Measurements from ENCODE around the gene KMT5B.

DNA sequence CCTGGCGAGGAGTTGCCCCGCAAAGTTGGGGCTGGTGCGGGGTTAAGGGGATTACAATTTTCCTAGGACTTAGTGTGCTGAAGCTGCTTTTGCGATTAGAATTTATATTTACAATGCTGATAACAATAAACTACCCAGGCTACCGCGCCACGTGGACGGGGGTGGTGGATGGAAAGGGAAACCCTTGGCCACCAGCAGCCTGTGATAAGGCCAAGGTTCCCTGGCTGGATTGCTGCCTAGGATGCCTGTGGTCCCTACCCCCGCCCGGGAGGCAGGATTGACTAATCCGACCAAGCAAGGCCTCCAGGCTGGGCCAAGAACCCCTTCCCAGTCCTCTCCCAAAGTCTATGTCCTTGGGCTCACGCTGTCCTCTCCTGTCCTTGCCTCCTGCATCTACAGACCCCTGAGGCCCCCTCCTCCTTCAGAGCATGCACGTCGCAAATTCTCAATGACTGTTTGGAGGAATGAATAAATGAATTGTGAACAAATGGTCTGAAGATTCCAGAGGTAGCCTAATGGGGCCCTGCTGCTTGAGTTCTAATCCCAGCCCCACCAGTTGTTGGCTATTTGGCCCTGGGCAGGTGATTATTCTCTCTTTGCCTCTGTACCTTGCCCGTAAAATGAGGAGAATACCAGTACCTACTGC lies 84.3 kb downstream of the KMT5B start:
- TF ChIP-seq, protein P1, sequence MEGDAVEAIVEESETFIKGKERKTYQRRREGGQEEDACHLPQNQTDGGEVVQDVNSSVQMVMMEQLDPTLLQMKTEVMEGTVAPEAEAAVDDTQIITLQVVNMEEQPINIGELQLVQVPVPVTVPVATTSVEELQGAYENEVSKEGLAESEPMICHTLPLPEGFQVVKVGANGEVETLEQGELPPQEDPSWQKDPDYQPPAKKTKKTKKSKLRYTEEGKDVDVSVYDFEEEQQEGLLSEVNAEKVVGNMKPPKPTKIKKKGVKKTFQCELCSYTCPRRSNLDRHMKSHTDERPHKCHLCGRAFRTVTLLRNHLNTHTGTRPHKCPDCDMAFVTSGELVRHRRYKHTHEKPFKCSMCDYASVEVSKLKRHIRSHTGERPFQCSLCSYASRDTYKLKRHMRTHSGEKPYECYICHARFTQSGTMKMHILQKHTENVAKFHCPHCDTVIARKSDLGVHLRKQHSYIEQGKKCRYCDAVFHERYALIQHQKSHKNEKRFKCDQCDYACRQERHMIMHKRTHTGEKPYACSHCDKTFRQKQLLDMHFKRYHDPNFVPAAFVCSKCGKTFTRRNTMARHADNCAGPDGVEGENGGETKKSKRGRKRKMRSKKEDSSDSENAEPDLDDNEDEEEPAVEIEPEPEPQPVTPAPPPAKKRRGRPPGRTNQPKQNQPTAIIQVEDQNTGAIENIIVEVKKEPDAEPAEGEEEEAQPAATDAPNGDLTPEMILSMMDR (IDR thresholded peaks at IDR 0.05), result no peak
- TF ChIP-seq POLR2A (IDR thresholded peaks at IDR 0.05), result no peak

Data from thyroid gland (tissue), 4 donors.